Cerebellar cortex (tissue), 1 donor: Measurements from ENCODE around the gene TOM1.

Experiments used
- DNase-seq: peaks from one replicate; pipeline ENCODE4 v3.0.0-alpha.2; 2015; ENCODE audit warnings: low spot score

TOM1 gene

DNA sequence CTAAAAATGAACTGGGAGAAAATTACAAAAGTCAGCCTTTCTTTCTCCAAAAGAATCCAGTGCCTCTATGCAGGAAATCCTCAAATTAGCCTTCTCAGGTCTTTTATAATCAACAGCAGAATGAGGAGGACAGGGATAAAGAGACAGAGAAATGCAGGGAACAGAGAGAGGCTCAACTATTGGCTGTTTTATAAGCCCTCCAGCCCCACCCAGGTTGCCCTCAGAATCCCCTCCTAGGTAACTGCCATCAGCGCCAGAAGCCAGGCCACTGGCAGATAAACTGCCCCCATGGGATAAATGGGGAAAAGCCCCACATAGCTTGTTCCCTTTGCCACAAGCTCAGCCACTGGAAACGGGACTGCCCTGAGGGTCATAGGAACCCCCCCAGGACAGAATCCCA, 70.3 kb downstream of the TOM1 start:
- no peak for DNase-seq

DNA sequence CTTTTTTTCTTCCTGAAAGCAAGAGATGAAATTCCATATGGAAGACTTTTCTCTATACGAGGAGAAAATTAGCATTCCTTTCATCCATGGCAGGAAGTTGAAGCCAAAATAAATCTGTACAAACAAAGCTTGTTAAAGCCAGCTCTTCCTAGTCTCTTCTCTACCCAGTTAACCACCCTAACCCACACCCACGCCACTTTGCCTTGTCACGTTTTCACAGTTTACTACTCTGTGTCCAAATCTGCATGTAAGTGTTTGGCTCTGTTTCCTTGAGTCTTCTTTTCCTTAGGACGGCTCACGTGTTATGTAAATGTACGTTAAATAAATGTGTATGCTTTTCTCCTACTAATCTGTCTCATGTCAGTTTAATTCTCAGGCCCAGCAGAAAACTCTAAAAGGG, 74.1 kb downstream of the TOM1 start:
- DNase-seq, result no peak

DNA sequence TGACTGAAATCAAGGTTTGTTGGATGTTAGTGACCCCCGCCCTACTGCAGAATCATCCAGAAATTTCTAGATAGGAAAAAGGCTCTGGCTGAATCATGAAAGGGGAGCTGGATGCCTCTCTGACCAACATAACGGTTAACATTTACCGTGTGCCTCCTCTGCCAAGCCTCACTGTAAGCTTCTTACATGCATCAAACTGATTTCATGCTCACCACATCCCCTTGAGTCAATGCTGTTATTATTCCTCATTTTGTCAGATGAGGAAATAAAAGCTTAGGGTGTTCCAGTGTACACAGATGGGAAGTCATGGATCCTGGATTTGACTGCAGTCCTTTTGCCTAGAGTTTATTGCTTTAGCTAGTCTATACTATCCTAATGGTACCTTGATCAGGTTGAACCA, 75.3 kb downstream of the TOM1 start:
- DNase-seq, result no peak

DNA sequence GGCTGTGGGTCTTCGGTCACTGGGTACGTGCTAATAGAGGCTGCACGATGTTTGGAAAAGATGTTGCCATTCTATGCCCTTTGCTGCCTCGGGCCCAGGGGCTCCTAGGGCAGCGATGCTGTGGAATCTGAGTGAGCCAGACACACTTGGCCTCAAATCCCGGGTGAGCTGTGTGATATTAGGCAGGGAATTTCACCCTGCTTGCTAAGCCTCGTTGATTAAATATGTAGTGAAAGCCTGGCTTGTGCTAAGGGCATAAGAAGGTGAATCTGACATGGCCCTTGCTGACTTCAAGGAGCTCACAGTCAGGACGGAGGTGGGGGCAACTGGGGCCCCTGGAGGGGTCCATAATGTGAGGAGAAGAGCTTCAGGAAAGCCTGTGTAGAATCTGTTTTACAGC, 75.8 kb downstream of the TOM1 start:
- DNase-seq, result no peak

GRCh38 chr22:35376728-35377472, 77.2 kb downstream of the TOM1 start:
- DNase-seq, result peak; percentile 80

GRCh38 chr22:35377735-35378134, 78.0 kb downstream of the TOM1 start:
- no peak for DNase-seq

DNA sequence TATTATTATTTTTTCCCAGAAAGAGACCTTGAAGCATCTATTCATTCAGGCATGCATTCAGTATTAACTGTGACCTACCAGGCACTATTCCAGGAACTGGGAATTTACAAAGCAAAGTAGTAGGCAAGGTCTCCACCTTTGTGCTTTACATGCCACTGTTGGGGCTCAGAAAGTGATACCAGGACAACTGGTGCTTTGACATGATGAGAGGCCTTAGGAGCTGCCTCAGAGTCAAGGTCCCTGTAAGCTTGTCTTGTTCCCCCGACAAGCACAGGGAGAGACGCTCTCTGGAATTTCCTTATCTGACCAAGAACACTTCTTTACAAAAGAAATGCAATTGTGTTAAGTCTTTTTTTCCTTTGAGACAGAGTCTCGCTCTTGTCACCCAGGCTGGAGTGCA, 78.9 kb downstream of the TOM1 start:
- DNase-seq, result no peak

DNA sequence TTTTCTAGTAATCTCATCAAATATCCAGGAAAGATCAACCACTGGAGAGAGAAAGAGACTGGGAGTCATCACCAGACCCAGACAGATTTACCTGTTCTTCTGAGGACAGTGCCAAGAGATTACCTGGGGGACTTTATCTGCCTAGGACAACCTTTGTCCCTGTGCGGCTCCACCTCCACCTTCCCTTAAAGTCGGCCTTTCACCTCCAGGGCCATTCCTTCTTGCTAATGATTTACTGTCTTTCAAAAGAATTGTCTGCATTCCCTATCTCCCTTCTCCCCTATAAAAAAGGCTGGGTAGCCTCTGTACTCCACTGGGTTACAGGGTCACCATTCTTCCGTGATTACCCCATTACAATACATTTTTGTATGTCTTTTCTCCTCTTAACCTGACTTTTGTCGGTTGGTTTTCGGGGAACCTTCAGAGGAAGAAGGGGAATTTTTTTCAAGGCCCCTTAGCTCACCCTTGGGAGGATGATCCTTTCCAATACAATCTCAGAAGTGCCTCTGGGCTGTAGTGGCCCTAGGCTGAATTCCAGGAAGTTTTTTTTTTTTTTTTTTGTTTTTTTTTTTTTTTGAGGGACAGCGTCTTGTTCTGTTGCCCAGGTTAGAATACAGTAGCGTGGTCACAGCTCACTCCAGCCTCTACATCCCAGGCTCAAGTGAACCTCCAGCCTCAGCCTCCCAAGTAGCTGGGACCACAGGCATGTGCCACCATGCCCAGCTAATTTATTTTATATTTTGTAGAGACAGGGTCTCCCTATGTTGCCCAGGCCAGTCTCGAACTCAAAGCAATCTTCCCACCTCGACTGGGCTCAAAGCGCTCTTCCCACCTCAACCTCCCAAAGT, 79.7 kb downstream of the TOM1 start:
- DNase-seq, result no peak

GRCh38 chr22:35380013-35380412, 80.3 kb downstream of the TOM1 start:
- no peak for DNase-seq

DNA sequence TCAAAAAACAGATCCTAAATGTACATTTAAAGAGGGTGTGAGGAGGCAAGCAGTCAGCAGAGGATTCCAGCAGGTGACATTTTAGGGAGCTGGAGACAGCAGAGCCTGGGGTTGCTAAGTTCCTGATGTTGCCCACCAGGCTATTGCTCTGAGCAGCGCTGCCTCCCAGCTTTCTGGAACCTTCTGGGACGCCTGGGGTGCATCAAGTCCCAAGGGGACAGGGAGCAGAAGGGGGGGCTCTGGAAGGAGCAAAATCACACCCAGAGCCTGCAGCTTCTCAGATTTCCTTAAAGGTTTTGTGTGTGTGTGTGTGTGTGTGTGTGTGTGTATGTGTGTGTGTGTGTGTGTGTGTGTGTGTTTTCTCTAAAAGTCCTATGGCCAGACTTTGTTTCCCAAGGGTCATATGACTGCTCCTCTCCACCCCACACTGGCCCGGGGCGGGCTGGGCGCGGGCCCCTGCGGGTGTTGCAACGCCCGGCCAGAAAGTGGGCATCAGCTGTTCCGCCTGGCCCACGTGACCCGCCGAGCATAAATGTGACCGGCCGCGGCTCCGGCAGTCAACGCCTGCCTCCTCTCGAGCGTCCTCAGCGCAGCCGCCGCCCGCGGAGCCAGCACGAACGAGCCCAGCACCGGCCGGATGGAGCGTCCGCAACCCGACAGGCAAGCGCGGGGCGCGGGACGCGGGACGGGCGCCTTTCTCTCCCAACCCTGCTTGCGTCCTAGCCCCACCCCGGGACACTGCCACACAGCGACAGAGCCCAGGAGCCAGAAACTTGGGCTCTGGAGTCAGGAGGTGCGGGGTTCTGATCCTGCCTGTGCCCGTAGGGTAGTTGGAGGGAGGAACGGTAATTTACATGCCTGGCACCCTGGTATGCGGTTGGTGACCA, 81.1 kb downstream of the TOM1 start, which contains the start of gene HMOX1:
Gene HMOX1, plus strand, starts transcription at position 560 of the 887 bp plus-strand sequence. Its CDS starts 78 bp downstream, at position 638.
- peak; percentile 59 for DNase-seq

DNA sequence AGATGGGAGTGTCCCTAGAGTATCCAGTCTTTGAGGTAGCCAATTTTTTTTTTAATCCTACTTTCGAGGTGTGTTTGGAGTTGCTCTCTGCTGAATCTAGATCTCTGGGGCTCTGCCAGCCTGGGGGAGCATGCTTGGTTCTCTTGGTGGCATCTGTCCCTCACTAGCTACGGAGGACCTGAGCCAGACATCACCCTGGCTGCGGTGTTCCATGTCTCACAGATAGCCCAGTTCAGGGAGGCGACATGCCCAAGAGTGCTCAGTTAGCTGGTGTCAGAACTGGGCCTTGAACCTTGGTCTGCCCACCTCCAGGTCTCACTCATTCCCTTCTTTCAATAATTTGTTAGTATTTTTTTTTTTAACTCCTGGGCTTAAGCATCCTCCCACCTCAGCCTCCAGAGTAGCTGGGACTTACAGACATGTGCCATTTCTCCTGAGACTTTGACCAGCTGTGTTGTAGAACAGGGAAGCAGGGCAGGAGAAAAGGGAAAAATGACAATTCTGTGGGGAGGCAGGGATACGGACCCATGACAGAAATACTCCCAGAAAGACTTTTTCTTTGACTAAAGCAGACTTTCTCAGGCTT, 81.8 kb downstream of the TOM1 start:
- no peak for DNase-seq

DNA sequence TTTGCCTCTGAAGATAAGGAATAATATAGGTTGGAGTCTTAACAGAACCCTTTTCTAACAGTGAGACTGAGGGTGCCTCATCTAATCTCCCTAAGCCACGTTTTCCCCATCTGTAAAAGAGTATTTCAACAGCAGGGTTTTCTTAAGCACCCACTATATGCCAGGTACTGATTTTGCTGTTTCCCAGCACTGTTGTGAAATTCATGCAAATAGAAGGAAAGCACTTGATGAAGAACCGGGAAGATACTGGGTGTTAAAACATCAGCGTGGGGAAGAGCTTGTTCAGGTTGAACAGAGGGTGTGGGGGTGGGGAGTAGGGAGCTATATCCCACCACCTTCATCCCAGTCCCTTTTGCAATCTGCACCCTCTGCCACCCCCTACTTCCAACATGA, 84.0 kb downstream of the TOM1 start:
- no peak for DNase-seq

GRCh38 chr22:35384527-35384926, 84.8 kb downstream of the TOM1 start:
- DNase-seq, result no peak

GRCh38 chr22:35384975-35385588, 85.4 kb downstream of the TOM1 start:
- no peak for DNase-seq

GRCh38 chr22:35386670-35387288, 87.1 kb downstream of the TOM1 start:
- no peak for DNase-seq

DNA sequence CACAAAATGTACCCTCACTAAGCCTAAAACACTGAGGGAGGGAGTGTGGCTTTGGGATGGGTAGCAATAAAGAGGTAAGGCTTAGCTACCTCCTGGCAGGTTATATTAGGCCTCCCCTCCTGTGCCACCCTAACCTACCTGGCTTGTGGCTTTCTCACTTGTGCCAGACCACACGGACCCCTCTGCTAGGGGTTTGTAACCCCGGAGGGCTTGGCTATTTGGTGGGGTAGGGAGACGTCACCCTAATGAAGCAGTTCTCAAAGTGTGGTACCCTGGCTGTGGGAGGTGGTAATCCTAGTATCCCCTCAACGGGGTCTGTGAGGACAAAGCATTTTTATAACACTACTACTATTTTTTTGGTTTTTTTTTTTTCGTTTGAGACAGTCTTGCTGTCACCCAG, 91.2 kb downstream of the TOM1 start:
- no peak for DNase-seq

GRCh38 chr22:35392357-35392756, 92.7 kb downstream of the TOM1 start:
- DNase-seq, result no peak

DNA sequence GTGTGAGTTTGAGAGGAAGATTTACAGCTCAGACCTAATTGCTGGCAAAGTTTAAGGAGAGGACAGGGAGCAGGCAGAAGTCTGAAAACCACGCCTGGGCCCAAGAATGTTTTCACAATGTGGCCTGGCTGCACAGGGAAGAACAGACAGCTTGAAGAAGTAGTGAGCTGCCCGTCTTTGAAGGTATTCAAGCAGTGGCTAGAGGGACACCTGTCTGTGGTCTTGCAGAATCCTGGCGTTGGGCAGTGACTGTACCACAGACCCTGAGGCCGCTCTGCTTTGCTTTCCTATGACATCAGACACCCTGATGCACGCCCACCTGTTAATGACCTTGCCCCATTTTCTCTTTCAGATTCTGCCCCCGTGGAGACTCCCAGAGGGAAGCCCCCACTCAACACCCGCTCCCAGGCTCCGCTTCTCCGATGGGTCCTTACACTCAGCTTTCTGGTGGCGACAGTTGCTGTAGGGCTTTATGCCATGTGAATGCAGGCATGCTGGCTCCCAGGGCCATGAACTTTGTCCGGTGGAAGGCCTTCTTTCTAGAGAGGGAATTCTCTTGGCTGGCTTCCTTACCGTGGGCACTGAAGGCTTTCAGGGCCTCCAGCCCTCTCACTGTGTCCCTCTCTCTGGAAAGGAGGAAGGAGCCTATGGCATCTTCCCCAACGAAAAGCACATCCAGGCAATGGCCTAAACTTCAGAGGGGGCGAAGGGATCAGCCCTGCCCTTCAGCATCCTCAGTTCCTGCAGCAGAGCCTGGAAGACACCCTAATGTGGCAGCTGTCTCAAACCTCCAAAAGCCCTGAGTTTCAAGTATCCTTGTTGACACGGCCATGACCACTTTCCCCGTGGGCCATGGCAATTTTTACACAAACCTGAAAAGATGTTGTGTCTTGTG, 93.7 kb downstream of the TOM1 start:
- no peak for DNase-seq

DNA sequence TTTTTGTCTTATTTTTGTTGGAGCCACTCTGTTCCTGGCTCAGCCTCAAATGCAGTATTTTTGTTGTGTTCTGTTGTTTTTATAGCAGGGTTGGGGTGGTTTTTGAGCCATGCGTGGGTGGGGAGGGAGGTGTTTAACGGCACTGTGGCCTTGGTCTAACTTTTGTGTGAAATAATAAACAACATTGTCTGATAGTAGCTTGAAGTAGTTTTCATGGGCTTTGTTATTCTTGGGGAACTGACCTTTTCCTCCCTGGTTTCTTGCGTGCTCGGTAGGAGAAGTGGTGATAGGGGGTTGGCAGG, 94.3 kb downstream of the TOM1 start:
- no peak for DNase-seq
